ENCODE results near the gene ATRX. TPM values are rescaled to one million over a fixed set of nuclear protein-coding genes. Genes with fewer than 3 reads are reported as not detected.

The ATRX gene
- total and polyA plus RNA-seq, 2 of the 8 experiments (the other 6 are each of a cell fraction or from before 2014, with no cell fraction given): 28.4 to 97.8 TPM

DNA sequence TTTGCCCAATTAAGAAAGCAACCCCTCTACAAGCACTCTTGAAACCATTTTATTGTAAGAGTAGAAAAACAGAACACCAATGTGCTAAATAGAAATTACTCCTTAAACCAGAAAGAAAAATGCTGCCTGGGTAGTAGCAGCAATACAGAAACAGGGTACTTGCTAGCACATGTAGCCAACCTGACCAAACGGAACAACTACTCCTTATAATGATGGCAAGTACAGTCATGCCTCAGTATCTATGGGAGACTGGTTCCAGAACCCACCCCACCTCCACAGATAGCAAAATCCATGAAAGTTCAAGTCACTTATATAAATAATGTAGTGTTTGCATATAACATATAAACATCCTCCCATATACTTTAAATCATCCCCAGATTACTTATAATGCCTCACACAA, 168.8 kb downstream of the ATRX start:
- H3K14ac ChIP-seq (ENCODE audit: insufficient read length): no peak overlapping the region
- no peak overlapping the region for H3K4me2 ChIP-seq (ENCODE audit: insufficient read depth in 1 of 2, low read depth in 2 of 2, low read length in 2 of 2)
- no peak overlapping the region for H3K18ac ChIP-seq (ENCODE audit: extremely low read depth, low read length)
- H3K27ac ChIP-seq (ENCODE audit: low read depth, low read length): no peak overlapping the region
- no peaks in the 10 kb centered on the region for H3K4me1 ChIP-seq (replicated peaks in 1 of 4; ENCODE audit: control insufficient read depth in 3 of 4, insufficient read depth in 4 of 4, low read length in 3 of 4)
- no peak overlapping the region for H2BK5ac ChIP-seq (ENCODE audit: low read depth, low read length)
- no peak overlapping the region for H3K4me3 ChIP-seq (ENCODE audit: extremely low read depth in 1 of 4, insufficient read depth in 2 of 4, low read depth in 3 of 4, low read length in 4 of 4)
- H3K79me2 ChIP-seq (ENCODE audit: control insufficient read depth in 1 of 2, insufficient read depth in 2 of 2, low read length in 2 of 2): no peaks in the 10 kb centered on the region; a peak in 1 of 4 replicates
- ChIA-PET CTCF (ENCODE audit: partially characterized antibody) (no interaction called here), POLR2A (ENCODE audit: partially characterized antibody) (no interaction called here)
- no peaks in the 10 kb centered on the region for H3K9me3 ChIP-seq (ENCODE audit: insufficient read depth in 2 of 2, low read depth in 1 of 2, low read length in 1 of 2)
- FAIRE-seq: no peak
- no peak overlapping the region for H4K8ac ChIP-seq (ENCODE audit: extremely low read depth, insufficient read depth, low read length)
- 100% methylated on average over 1 of the region's 1 CpG; no CpG with 5 or more reads in 1 of the 2 experiments for WGBS, 2 experiments (ENCODE audit: extremely low coverage in 1 of 2, insufficient coverage in 1 of 2, insufficient read length in 1 of 2, insufficient replicate concordance in 2 of 2, low coverage in 1 of 2, low lambda C conversion rate in 2 of 2, missing lambda C conversion rate in 1 of 2)
- H4K20me1 ChIP-seq (replicated peaks in 1 of 2; ENCODE audit: control insufficient read depth in 1 of 2, insufficient read depth in 2 of 2, low read length in 2 of 2): no peaks in the 10 kb centered on the region
- no peak overlapping the region for H2AK5ac ChIP-seq (ENCODE audit: low read depth, low read length)
- peaks cover 0 to 27% (median 1%) of the 10 kb centered on the region in 4 experiments; a peak in 5 of 8 replicates for H3K36me3 ChIP-seq (ENCODE audit: control insufficient read depth in 2 of 4, insufficient read depth in 4 of 4, low read length in 3 of 4)
- H2BK12ac ChIP-seq (ENCODE audit: low read depth, low read length): no peak overlapping the region
- H3K23ac ChIP-seq (ENCODE audit: insufficient read length): no peak overlapping the region
- no peak overlapping the region for H4K5ac ChIP-seq (ENCODE audit: insufficient read length, low read depth, low read length)
- H2BK20ac ChIP-seq (ENCODE audit: low read length): no peak overlapping the region
- no peak overlapping the region for H2BK120ac ChIP-seq (replicated peaks; ENCODE audit: low read depth, low read length)
- no peak overlapping the region for H2BK15ac ChIP-seq (ENCODE audit: low read length)
- H3K56ac ChIP-seq (replicated peaks; ENCODE audit: insufficient read length, low read depth, low read length): no peak overlapping the region
- no peak overlapping the region for H3K9ac ChIP-seq (replicated peaks in 1 of 4; ENCODE audit: extremely low read depth in 1 of 4, low read depth in 3 of 4, low read length in 3 of 4)
- H3K23me2 ChIP-seq (ENCODE audit: low read depth, low read length): no peaks in the 10 kb centered on the region
- H2AFZ ChIP-seq (ENCODE audit: low read length): no peak overlapping the region
- H4K91ac ChIP-seq (replicated peaks; ENCODE audit: insufficient read length, low read length): no peak overlapping the region
- H3K4ac ChIP-seq (replicated peaks; ENCODE audit: insufficient read length, low read depth, low read length): no peak overlapping the region
- no peak for DNase-seq (ENCODE audit: low read depth in 1 of 2, low spot score in 2 of 2)
- no peaks in the 10 kb centered on the region for H3K79me1 ChIP-seq (ENCODE audit: low read depth, low read length)
- H3K27me3 ChIP-seq (replicated peaks in 1 of 4; ENCODE audit: control insufficient read depth in 3 of 4, extremely low read depth in 1 of 4, insufficient read depth in 3 of 4, low read length in 3 of 4): no peaks in the 10 kb centered on the region
- TF ChIP-seq EGR1 (IDR thresholded peaks at IDR 0.05; ENCODE audit: borderline replicate concordance, low read depth, low read length) (no peak), CTBP2 (IDR thresholded peaks at IDR 0.05; ENCODE audit: borderline replicate concordance, insufficient read depth, insufficient read length, low read length) (no peak), USF2 (IDR thresholded peaks at IDR 0.05; ENCODE audit: low read length) (no peak), EZH2 (IDR thresholded peaks at IDR 0.05; ENCODE audit: low read depth, low read length, severe bottlenecking) (no peak), SP2 (IDR thresholded peaks at IDR 0.05; ENCODE audit: low read length) (no peak), BRCA1 (IDR thresholded peaks at IDR 0.05; ENCODE audit: low read depth, low read length) (no peak), SIX5 (IDR thresholded peaks at IDR 0.05; ENCODE audit: low read depth, low read length) (no peak), RNF2 (IDR thresholded peaks at IDR 0.05; ENCODE audit: borderline replicate concordance, low read depth, low read length, missing control alignments, poor library complexity, severe bottlenecking) (no peak), SRF (IDR thresholded peaks at IDR 0.05; ENCODE audit: low read depth, low read length) (no peak), GABPA (IDR thresholded peaks at IDR 0.05; ENCODE audit: borderline replicate concordance, insufficient read depth, low read length) (no peak), NANOG (IDR thresholded peaks at IDR 0.05; ENCODE audit: insufficient read depth, low read depth, low read length, poor library complexity, severe bottlenecking) (no peak), EP300 (IDR thresholded peaks at IDR 0.05; ENCODE audit: borderline replicate concordance in 1 of 2, low read depth in 2 of 2, low read length in 2 of 2) (no peak)

Data from H1 (cell line).